Naive B cell (primary cell): ENCODE results near the gene OTUD5. TPM values are rescaled to one million over a fixed set of nuclear protein-coding genes. Genes with fewer than 3 reads are reported as not detected.

ENCODE experiments used
- polyA plus RNA-seq, 6 donors: library from polyadenylated mRNA; unstranded; fragments of 300-500 nt; fragmentation: Illumina TruSeq; gene quantifications; one replicate each; pipeline ENCODE4 v1.2.3, GENCODE V29; 2021; ENCODE audit warnings: low read depth in 6 of 6

Gene OTUD5
- polyA plus RNA-seq, 6 donors from 2014 or later = 27.6 to 53.2 (median 39.1) TPM

Other genes with a start within 250 kb of the OTUD5 start
- gene GLOD5, start 195.9 kb downstream of the OTUD5 start, polyA plus RNA-seq = not detected
- gene GATA1, start 171.0 kb downstream of the OTUD5 start, polyA plus RNA-seq = under 1 TPM in 2 of 6 donors, not detected in 4; 0.23 to 0.27 TPM
- gene HDAC6, start 155.5 kb downstream of the OTUD5 start, polyA plus RNA-seq = 10 to 100 TPM; 11.9 to 26.6 (median 21.2) TPM
- under 1 TPM in 2 of 6 donors, not detected in 4; 0.51 to 0.92 TPM for gene ERAS, start 131.1 kb downstream of the OTUD5 start, polyA plus RNA-seq
- gene PCSK1N, start 122.0 kb downstream of the OTUD5 start, polyA plus RNA-seq = under 1 TPM in 1 of 6 donors, not detected in 5; 0.57 TPM
- 10 to 100 TPM; 77.1 to 97.2 (median 86.4) TPM for gene TIMM17B, start 59.8 kb downstream of the OTUD5 start, polyA plus RNA-seq
- gene PQBP1, start 59.7 kb downstream of the OTUD5 start, polyA plus RNA-seq = 100 to 1,000 TPM in 1 of 6 donors, 10 to 100 TPM in 5; 56.8 to 101 (median 83.6) TPM
- gene SLC35A2, start 46.0 kb downstream of the OTUD5 start, polyA plus RNA-seq = 10 to 100 TPM in 3 of 6 donors, 1 to 10 TPM in 3; 8.5 to 11.6 (median 10.0) TPM
- 100 to 1,000 TPM; 202 to 489 (median 254) TPM for gene PIM2, start 38.6 kb downstream of the OTUD5 start, polyA plus RNA-seq
- 1 to 10 TPM in 1 of 6 donors, under 1 TPM in 2, not detected in 3; 0.12 to 2.0 (median 0.18) TPM for gene KCND1, start 14.2 kb upstream of the OTUD5 start, polyA plus RNA-seq
- gene GRIPAP1, start 44.7 kb upstream of the OTUD5 start, polyA plus RNA-seq = 10 to 100 TPM in 5 of 6 donors, 1 to 10 TPM in 1; 9.3 to 26.8 (median 13.6) TPM
- gene TFE3, start 85.8 kb upstream of the OTUD5 start, polyA plus RNA-seq = 10 to 100 TPM in 1 of 6 donors, 1 to 10 TPM in 5; 4.5 to 11.4 (median 6.1) TPM
- gene CCDC120, start 101.4 kb upstream of the OTUD5 start, polyA plus RNA-seq = 1 to 10 TPM in 1 of 6 donors, under 1 TPM in 4, not detected in 1; 0.62 to 1.7 (median 0.79) TPM
- gene PRAF2, start 116.4 kb upstream of the OTUD5 start, polyA plus RNA-seq = 10 to 100 TPM; 25.5 to 49.0 (median 38.8) TPM
- 10 to 100 TPM; 50.0 to 84.9 (median 57.4) TPM for gene WDR45, start 122.3 kb upstream of the OTUD5 start, polyA plus RNA-seq
- 10 to 100 TPM; 17.9 to 33.9 (median 22.0) TPM for gene GPKOW, start 166.1 kb upstream of the OTUD5 start, polyA plus RNA-seq
- gene MAGIX, start 205.2 kb upstream of the OTUD5 start, polyA plus RNA-seq = under 1 TPM in 5 of 6 donors, not detected in 1; 0.18 to 0.96 (median 0.35) TPM
- gene PLP2, start 214.3 kb upstream of the OTUD5 start, polyA plus RNA-seq = 100 to 1,000 TPM; 110 to 208 (median 153) TPM
- gene PRICKLE3, start 228.8 kb upstream of the OTUD5 start, polyA plus RNA-seq = 1 to 10 TPM in 5 of 6 donors, not detected in 1; 3.6 to 8.6 (median 5.4) TPM
- 1 to 10 TPM in 1 of 6 donors, under 1 TPM in 4, not detected in 1; 0.15 to 1.3 (median 0.47) TPM for gene SYP, start 242.6 kb upstream of the OTUD5 start, polyA plus RNA-seq